PFSK-1 (cell line): Measurements from ENCODE around the gene KLHDC8A.

Source experiments
- FOXP2 ChIP-seq: optimal IDR thresholded peaks from 2 replicates; pipeline ENCODE3; 2011; ENCODE audit warnings: borderline replicate concordance, control low read depth, inconsistent platforms; ENCODE audit not compliant: insufficient read depth; ENCODE audit errors: extremely low read length, extremely low read depth
- POLR2AphosphoS5 ChIP-seq: IDR thresholded peaks from 2 replicates; pipeline ENCODE4 v1.6.1; 2012; ENCODE audit warnings: low read depth, mild to moderate bottlenecking, control low read depth, low read length, moderate library complexity
- SIN3A ChIP-seq: IDR thresholded peaks from 2 replicates; pipeline ENCODE4 v1.6.1; 2012; ENCODE audit warnings: mild to moderate bottlenecking, low read length, moderate library complexity, borderline replicate concordance; ENCODE audit not compliant: insufficient read depth
- TAF1 ChIP-seq: IDR thresholded peaks from 2 replicates; pipeline ENCODE4 v1.6.1; 2012; ENCODE audit warnings: low read length, control low read depth, borderline replicate concordance; ENCODE audit not compliant: insufficient read depth
- TF ChIP-seq, protein P1 (sequence below), 2 experiments: IDR thresholded peaks; 2 replicates each; pipeline versions ENCODE4 v1.6.1 to v1.8.0; 2011 to 2012; ENCODE audit warnings: low read depth in 2 of 2, low read length in 2 of 2, control low read depth in 1 of 2, inconsistent platforms in 1 of 2, mild to moderate bottlenecking in 1 of 2, moderate library complexity in 1 of 2; ENCODE audit not compliant: insufficient read depth in 1 of 2

The KLHDC8A gene

DNA sequence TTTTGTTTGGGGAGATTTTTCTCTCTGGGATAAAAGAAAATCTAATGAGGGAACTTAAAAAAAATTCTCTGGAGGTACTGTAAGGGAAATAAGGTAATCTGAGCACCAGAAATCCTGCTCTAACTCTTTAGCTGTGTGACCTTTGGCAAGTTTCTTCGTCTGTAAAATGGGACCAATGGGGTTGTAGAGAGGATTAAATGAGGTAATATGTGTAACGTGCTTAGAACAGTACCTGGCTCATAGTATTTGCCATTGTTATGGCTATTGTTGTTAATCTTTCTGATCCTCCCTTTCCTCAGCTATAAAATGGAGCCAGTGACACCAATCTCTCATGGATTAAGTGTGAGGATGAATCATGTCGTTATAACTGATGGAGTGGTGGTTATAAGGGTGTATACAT lies 845 bp upstream of the KLHDC8A start:
- no peak for TF ChIP-seq FOXP2
- TF ChIP-seq, protein P1, sequence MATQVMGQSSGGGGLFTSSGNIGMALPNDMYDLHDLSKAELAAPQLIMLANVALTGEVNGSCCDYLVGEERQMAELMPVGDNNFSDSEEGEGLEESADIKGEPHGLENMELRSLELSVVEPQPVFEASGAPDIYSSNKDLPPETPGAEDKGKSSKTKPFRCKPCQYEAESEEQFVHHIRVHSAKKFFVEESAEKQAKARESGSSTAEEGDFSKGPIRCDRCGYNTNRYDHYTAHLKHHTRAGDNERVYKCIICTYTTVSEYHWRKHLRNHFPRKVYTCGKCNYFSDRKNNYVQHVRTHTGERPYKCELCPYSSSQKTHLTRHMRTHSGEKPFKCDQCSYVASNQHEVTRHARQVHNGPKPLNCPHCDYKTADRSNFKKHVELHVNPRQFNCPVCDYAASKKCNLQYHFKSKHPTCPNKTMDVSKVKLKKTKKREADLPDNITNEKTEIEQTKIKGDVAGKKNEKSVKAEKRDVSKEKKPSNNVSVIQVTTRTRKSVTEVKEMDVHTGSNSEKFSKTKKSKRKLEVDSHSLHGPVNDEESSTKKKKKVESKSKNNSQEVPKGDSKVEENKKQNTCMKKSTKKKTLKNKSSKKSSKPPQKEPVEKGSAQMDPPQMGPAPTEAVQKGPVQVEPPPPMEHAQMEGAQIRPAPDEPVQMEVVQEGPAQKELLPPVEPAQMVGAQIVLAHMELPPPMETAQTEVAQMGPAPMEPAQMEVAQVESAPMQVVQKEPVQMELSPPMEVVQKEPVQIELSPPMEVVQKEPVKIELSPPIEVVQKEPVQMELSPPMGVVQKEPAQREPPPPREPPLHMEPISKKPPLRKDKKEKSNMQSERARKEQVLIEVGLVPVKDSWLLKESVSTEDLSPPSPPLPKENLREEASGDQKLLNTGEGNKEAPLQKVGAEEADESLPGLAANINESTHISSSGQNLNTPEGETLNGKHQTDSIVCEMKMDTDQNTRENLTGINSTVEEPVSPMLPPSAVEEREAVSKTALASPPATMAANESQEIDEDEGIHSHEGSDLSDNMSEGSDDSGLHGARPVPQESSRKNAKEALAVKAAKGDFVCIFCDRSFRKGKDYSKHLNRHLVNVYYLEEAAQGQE (IDR thresholded peaks at IDR 0.05; ENCODE audit: insufficient read depth in 1 of 2, low read depth in 2 of 2, low read length in 2 of 2): no peak
- TF ChIP-seq POLR2AphosphoS5: no peak
- TF ChIP-seq SIN3A: no peak
- no peak for TF ChIP-seq TAF1

- TF ChIP-seq POLR2AphosphoS5: no peak
- TF ChIP-seq FOXP2: no peak
- TF ChIP-seq SIN3A: no peak
- TF ChIP-seq TAF1: no peak
- TF ChIP-seq, protein P1 (IDR thresholded peaks at IDR 0.05; ENCODE audit: insufficient read depth in 1 of 2, low read depth in 2 of 2, low read length in 2 of 2): no peak
These were observed 1.7 kb downstream of the KLHDC8A start for GRCh38 chr1:205355075-205355453.

- TF ChIP-seq POLR2AphosphoS5: no peak
These were observed 2.3 kb downstream of the KLHDC8A start for GRCh38 chr1:205354259-205355074.

DNA sequence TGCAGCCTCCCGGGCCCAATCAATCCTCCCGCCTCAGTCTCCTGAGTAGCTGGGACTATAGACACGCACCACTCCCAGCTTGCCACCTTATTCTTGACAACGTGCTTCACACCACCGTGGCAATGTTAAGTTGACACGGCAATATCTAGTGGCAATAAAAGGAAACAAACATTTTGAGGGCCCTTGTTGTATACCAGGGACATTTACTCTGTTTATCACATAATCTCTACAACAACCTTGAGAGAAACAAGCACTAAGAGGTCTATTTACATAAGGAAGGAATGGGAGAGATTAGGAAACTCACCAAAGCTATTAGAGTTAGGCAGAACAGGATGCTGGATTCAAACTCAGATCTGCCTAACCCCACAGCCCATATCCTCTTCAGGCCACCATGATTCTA lies 3.1 kb downstream of the KLHDC8A start:
- TF ChIP-seq SIN3A: no peak
- TF ChIP-seq, protein P1 (IDR thresholded peaks at IDR 0.05; ENCODE audit: insufficient read depth in 1 of 2, low read depth in 2 of 2, low read length in 2 of 2): no peak
- no peak for TF ChIP-seq FOXP2
- TF ChIP-seq TAF1: no peak
- TF ChIP-seq POLR2AphosphoS5: no peak

- TF ChIP-seq FOXP2 (no peak), POLR2AphosphoS5 (no peak), SIN3A (no peak), TAF1 (no peak)
- TF ChIP-seq, protein P1 (IDR thresholded peaks at IDR 0.05; ENCODE audit: insufficient read depth in 1 of 2, low read depth in 2 of 2, low read length in 2 of 2): no peak
These were observed 3.5 kb downstream of the KLHDC8A start for GRCh38 chr1:205353191-205353590.
